GM19239 (cell line): ENCODE measurements around the gene MGST2.

ENCODE experiments used
- DNase-seq: peaks from one replicate; pipeline ENCODE4 v3.0.0; 2011; ENCODE audit warnings: low spot score; ENCODE audit not compliant: insufficient read length
- FAIRE-seq: peaks from 2 replicates; lab custom pipeline; 2011; peaks lifted over from hg19 to GRCh38; lab: Jason Lieb, UNC

The MGST2 gene

DNA sequence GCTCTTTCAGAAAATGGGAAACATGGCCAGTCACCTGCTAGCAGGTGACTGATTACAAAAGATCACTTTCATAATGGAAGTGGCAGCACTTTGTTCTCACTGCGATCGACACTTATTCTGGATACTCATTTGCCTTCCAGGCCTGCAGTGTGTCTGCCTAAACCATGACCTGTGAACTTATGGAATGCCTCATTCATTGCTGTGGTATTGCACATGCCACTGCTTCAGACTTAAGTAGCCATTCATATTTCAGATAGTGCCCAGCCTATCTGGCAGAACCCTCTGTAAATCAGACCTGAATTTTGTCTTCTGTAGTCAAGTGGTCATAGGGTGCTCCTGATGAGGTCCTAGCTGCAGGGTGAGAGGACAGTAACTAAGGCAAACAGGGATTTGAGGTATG, 23.3 kb upstream of the MGST2 start:
- FAIRE-seq (no peak), DNase-seq (no peak)

DNA sequence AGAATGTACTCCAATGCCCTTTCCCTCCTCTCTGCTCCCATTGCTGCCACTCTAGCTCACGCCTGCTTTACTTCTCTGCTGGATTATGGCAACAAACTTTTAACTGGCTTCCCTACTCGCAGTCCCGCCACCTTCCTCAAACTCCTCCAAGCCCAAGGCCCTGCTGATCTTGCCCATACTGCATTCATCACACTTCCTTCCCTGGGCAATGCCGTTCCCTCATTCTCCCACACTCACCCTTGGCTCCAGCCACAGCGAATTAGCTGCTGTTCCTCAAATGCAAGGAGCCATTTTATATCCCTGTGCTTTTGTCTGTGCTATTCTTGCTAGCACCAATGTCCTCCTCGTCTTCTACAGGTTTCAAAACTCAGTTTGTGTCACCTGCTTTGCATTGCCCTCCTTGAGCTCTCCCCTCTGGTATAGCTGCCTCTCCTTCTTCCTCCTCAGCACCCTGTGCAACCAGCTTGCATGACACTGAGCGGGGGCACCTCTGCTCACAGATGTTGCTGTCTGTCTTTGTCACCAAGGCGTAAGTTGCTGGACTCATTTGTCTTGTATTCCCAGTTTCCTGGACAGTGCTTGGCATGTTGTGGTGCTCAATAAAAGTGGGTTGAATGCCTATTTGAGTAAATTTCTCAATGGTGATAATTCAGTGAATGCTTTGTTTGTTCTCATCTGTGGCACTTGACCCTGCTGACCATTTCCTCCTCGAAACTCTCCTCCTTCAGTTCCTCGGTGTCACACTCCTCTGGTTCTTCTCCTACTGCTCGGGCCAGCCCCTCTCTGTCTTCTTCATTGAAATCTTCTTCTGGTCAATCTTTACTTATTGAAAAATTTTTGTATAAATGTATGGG, 22.4 kb upstream of the MGST2 start:
- no peak for FAIRE-seq

GRCh38 chr4:139645458-139645857, 20.2 kb upstream of the MGST2 start:
- FAIRE-seq (no peak), DNase-seq (no peak)

More for the DNA sequence above, 22.4 kb upstream of the MGST2 start:
- DNase-seq = no peak

- DNase-seq (no peak), FAIRE-seq (no peak)
Measured at GRCh38 chr4:139647184-139647583, 18.4 kb upstream of the MGST2 start.

DNA sequence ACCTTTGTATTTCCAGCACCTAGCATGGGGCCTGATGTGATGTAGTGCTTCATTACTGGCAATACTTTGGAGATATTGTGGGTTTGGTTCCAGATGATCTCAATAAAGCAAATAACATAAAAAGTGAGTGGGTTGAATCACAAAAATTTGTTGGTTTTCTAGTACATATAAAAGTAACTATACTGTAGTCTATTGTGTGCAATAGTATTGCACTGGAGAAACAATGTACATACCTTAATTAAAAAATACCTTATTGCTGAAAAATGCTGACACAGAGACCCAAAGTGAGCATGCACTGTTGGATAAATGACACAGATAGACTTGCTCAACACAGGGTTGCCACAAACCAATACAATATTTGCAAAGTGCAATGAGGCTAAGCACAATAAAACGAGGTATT, 17.7 kb upstream of the MGST2 start:
- DNase-seq (no peak), FAIRE-seq (no peak)

- DNase-seq = peak; percentile 35
- peak; percentile 68 for FAIRE-seq
Measured at GRCh38 chr4:139651282-139652194, 14.1 kb upstream of the MGST2 start.

DNA sequence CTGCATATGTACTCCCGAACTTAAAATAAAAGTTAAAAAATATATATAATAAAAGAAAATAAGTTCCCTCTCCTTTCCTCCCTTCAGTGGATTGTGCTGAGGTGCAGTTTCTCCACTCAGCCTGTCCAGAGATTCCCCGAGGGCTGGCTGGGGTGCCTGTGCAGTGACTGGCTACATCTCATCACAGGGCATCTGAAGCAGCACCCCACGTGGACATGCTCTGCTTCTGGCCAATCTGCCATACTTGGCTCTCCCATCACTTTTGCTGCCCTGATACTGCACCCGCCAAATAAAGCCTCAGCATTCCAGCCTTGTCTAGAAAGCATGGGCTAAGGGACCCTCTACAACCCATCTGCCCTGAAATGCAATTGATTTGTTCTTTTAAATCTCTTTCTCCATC, 11.1 kb upstream of the MGST2 start:
- no peak for FAIRE-seq
- DNase-seq = no peak

- DNase-seq (no peak), FAIRE-seq (no peak)
Measured at GRCh38 chr4:139655116-139655515, 10.5 kb upstream of the MGST2 start.

GRCh38 chr4:139656614-139657486, 8.8 kb upstream of the MGST2 start:
- FAIRE-seq (peak; percentile 37), DNase-seq (peak; percentile 23)

GRCh38 chr4:139658185-139658584, 7.4 kb upstream of the MGST2 start:
- no peak for DNase-seq
- no peak for FAIRE-seq

GRCh38 chr4:139658586-139659382, 6.8 kb upstream of the MGST2 start:
- FAIRE-seq = no peak

DNA sequence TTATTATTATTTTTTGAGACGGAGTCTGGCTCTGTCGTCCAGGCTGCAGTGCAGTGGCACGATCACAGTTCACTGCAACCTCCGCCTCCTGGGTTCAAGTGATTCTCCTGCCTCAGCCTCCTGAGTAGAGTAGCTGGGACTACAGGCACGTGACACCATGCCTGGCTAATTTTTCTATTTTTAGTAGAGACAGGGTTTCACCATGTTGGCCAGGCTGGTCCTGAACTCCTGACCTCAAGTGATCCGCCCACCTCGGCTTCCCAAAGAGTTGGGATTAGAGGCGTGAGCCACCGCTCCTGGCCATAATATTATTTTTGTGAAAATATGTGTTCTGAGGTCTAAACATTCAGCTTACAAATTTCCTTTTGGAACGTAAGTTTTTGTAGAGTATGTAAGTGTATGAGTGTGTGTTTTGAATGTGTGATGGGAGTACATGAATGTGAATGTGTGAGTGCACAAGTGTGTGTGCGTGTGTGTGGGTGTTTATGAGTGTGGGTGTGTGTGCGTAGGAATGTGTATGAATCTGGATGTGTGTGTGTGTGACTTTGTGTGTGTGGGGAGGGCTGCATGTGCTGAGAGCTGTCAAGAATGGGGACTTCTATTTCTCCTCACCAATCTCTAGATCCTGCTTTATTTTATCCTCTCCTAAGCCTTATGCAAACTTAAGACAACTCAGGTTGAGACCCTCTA, 5.7 kb upstream of the MGST2 start:
- FAIRE-seq (no peak), DNase-seq (no peak)

More at GRCh38 chr4:139658586-139659382, 6.8 kb upstream of the MGST2 start:
- no peak for DNase-seq

DNA sequence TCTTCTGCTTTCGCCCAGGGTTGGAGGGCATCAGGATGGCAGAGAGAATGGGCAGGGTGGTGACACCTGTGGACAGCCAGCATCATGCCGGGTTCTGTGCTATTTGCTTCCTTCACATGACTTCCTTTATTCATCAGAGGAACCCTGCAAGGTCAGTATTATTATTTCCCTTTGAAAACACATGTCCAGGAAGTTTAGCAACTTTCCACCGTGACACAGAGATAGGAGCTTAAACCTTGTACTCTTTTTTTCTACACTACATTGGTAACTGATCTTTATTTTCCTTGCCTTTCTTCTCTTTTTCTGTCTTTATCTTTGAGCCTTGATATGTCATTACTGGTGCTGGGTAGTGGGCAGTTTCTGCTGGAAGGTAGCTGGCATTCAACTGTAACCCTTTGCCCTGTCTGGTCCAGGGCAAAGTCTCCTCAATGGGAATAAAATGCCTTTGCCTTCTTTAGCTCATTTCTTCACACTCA, 5.0 kb upstream of the MGST2 start:
- FAIRE-seq = no peak
- DNase-seq = no peak

DNA sequence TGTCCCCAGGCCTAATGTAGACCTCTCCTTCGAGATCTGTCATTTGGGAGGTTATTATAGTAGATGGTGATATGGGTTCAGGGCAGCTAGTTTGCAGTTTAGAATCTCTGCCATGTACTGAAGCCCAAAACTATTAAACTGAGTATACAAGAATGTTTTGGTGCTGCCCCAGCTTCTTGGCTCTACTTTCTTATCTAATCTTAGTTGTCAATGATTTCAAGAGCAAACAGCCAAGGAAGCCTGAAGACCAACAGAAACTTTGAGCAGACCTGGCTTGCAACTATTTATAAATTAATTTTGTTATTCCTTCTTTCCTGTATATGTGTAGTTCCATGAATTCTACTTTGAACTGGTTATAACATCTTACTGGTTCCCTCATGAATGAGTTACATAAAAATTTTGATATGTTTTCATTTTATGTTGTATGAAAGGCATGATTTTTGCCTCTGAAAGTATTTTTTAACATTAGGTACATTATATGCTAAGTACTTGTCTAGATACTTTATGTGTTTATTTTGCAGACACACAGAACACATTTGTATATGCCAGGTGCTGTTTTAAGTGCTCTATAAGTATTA, 2.0 kb upstream of the MGST2 start:
- FAIRE-seq = no peak

GRCh38 chr4:139664442-139664841, 1.2 kb upstream of the MGST2 start:
- DNase-seq = no peak
- FAIRE-seq = no peak

More for the DNA sequence above, 2.0 kb upstream of the MGST2 start:
- no peak for DNase-seq

GRCh38 chr4:139665079-139665689, 435 bp upstream of the MGST2 start:
- FAIRE-seq (no peak), DNase-seq (no peak)

GRCh38 chr4:139666735-139667281, 1.2 kb downstream of the MGST2 start:
- FAIRE-seq = peak; percentile 70
- DNase-seq = no peak

- DNase-seq (no peak), FAIRE-seq (no peak)
Measured at GRCh38 chr4:139668036-139668435, 2.4 kb downstream of the MGST2 start.
